Measurements from ENCODE around the gene NUP153.
"Not testable (repeated sequence)": the region's sequence is repeated elsewhere in the genome, so short reads cannot be mapped to it uniquely, and the experiment has no call there.

NUP153 gene

GRCh38 chr6:17714177-17714576 lies 7.5 kb upstream of the NUP153 start:
- Histone ChIP-seq H3K27me3 (replicated peaks; ENCODE audit: control insufficient read depth, insufficient read depth, low read length, poor library complexity, severe bottlenecking) (no peaks in the 10 kb centered on the region), H3K9me3 (ENCODE audit: control insufficient read depth, low read length) (no peaks in the 10 kb centered on the region), H3K36me3 (ENCODE audit: control insufficient read depth, insufficient read depth, low read length) (no peaks in the 10 kb centered on the region), H3K27ac (ENCODE audit: insufficient read depth, low read length, poor library complexity, severe bottlenecking) (no peak overlapping the region), H3K4me3 (ENCODE audit: insufficient read depth, low read depth, low read length, poor library complexity, severe bottlenecking) (no peak overlapping the region), H3K4me1 (ENCODE audit: control insufficient read depth, insufficient read depth, low read length, poor library complexity, severe bottlenecking) (no peaks in the 10 kb centered on the region)
- DNase-seq: no peak

GRCh38 chr6:17712576-17712975 lies 5.9 kb upstream of the NUP153 start:
- no peak overlapping the region for H3K4me3 ChIP-seq (ENCODE audit: insufficient read depth, low read depth, low read length, poor library complexity, severe bottlenecking)
- no peaks in the 10 kb centered on the region for H3K4me1 ChIP-seq (ENCODE audit: control insufficient read depth, insufficient read depth, low read length, poor library complexity, severe bottlenecking)
- H3K27ac ChIP-seq (ENCODE audit: insufficient read depth, low read length, poor library complexity, severe bottlenecking): no peak overlapping the region
- H3K27me3 ChIP-seq (replicated peaks; ENCODE audit: control insufficient read depth, insufficient read depth, low read length, poor library complexity, severe bottlenecking): no peaks in the 10 kb centered on the region
- no peak for DNase-seq
- H3K36me3 ChIP-seq (ENCODE audit: control insufficient read depth, insufficient read depth, low read length): no peaks in the 10 kb centered on the region
- H3K9me3 ChIP-seq (ENCODE audit: control insufficient read depth, low read length): no peaks in the 10 kb centered on the region

GRCh38 chr6:17710331-17710730 lies 3.6 kb upstream of the NUP153 start:
- no peak for DNase-seq
- no peak overlapping the region for H3K27ac ChIP-seq (ENCODE audit: insufficient read depth, low read length, poor library complexity, severe bottlenecking)
- H3K27me3 ChIP-seq (replicated peaks; ENCODE audit: control insufficient read depth, insufficient read depth, low read length, poor library complexity, severe bottlenecking): no peaks in the 10 kb centered on the region
- H3K9me3 ChIP-seq (ENCODE audit: control insufficient read depth, low read length): no peaks in the 10 kb centered on the region
- no peaks in the 10 kb centered on the region for H3K36me3 ChIP-seq (ENCODE audit: control insufficient read depth, insufficient read depth, low read length)
- no peak overlapping the region for H3K4me3 ChIP-seq (ENCODE audit: insufficient read depth, low read depth, low read length, poor library complexity, severe bottlenecking)
- H3K4me1 ChIP-seq (ENCODE audit: control insufficient read depth, insufficient read depth, low read length, poor library complexity, severe bottlenecking): peaks cover 5% of the 10 kb centered on the region

GRCh38 chr6:17709476-17709875 lies 2.8 kb upstream of the NUP153 start:
- no peaks in the 10 kb centered on the region for H3K36me3 ChIP-seq (ENCODE audit: control insufficient read depth, insufficient read depth, low read length)
- H3K27ac ChIP-seq (ENCODE audit: insufficient read depth, low read length, poor library complexity, severe bottlenecking): no peak overlapping the region
- no peaks in the 10 kb centered on the region for H3K27me3 ChIP-seq (replicated peaks; ENCODE audit: control insufficient read depth, insufficient read depth, low read length, poor library complexity, severe bottlenecking)
- H3K4me3 ChIP-seq (ENCODE audit: insufficient read depth, low read depth, low read length, poor library complexity, severe bottlenecking): no peak overlapping the region
- no peak for DNase-seq
- peaks cover 11% of the 10 kb centered on the region for H3K4me1 ChIP-seq (ENCODE audit: control insufficient read depth, insufficient read depth, low read length, poor library complexity, severe bottlenecking)
- no peaks in the 10 kb centered on the region for H3K9me3 ChIP-seq (ENCODE audit: control insufficient read depth, low read length)

- H3K27ac ChIP-seq (ENCODE audit: insufficient read depth, low read length, poor library complexity, severe bottlenecking); H3K9me3 ChIP-seq (ENCODE audit: control insufficient read depth, low read length); H3K27me3 ChIP-seq (replicated peaks; ENCODE audit: control insufficient read depth, insufficient read depth, low read length, poor library complexity, severe bottlenecking); H3K4me3 ChIP-seq (ENCODE audit: insufficient read depth, low read depth, low read length, poor library complexity, severe bottlenecking); H3K36me3 ChIP-seq (ENCODE audit: control insufficient read depth, insufficient read depth, low read length); DNase-seq: not testable (repeated sequence)
- peaks cover 23% of the 10 kb centered on the region for H3K4me1 ChIP-seq (ENCODE audit: control insufficient read depth, insufficient read depth, low read length, poor library complexity, severe bottlenecking)
Measured at GRCh38 chr6:17708035-17708434, 1.3 kb upstream of the NUP153 start.

- peak overlapping the region; percentile 95 for H3K4me3 ChIP-seq (ENCODE audit: insufficient read depth, low read depth, low read length, poor library complexity, severe bottlenecking)
Measured at GRCh38 chr6:17707371-17707651, 586 bp upstream of the NUP153 start.

GRCh38 chr6:17705778-17706579 lies 746 bp downstream of the NUP153 start:
- Histone ChIP-seq H3K27me3 (replicated peaks; ENCODE audit: control insufficient read depth, insufficient read depth, low read length, poor library complexity, severe bottlenecking) (no peaks in the 10 kb centered on the region), H3K4me1 (ENCODE audit: control insufficient read depth, insufficient read depth, low read length, poor library complexity, severe bottlenecking) (peaks cover 30% of the 10 kb centered on the region), H3K9me3 (ENCODE audit: control insufficient read depth, low read length) (no peaks in the 10 kb centered on the region), H3K27ac (ENCODE audit: insufficient read depth, low read length, poor library complexity, severe bottlenecking) (peak overlapping the region; percentile 100), H3K4me3 (ENCODE audit: insufficient read depth, low read depth, low read length, poor library complexity, severe bottlenecking) (peak overlapping the region; percentile 95), H3K36me3 (ENCODE audit: control insufficient read depth, insufficient read depth, low read length) (no peaks in the 10 kb centered on the region)
- DNase-seq: peak; percentile 81 to 85 (median 84)

More at GRCh38 chr6:17707371-17707651, 586 bp upstream of the NUP153 start:
- Histone ChIP-seq H3K4me1 (ENCODE audit: control insufficient read depth, insufficient read depth, low read length, poor library complexity, severe bottlenecking) (peaks cover 29% of the 10 kb centered on the region), H3K27ac (ENCODE audit: insufficient read depth, low read length, poor library complexity, severe bottlenecking) (peak overlapping the region; percentile 100), H3K27me3 (replicated peaks; ENCODE audit: control insufficient read depth, insufficient read depth, low read length, poor library complexity, severe bottlenecking) (no peaks in the 10 kb centered on the region), H3K36me3 (ENCODE audit: control insufficient read depth, insufficient read depth, low read length) (no peaks in the 10 kb centered on the region), H3K9me3 (ENCODE audit: control insufficient read depth, low read length) (no peaks in the 10 kb centered on the region)
- DNase-seq: no peak

GRCh38 chr6:17705428-17705777 lies 1.3 kb downstream of the NUP153 start:
- peaks cover 30% of the 10 kb centered on the region for H3K4me1 ChIP-seq (ENCODE audit: control insufficient read depth, insufficient read depth, low read length, poor library complexity, severe bottlenecking)
- no peaks in the 10 kb centered on the region for H3K36me3 ChIP-seq (ENCODE audit: control insufficient read depth, insufficient read depth, low read length)
- H3K4me3 ChIP-seq (ENCODE audit: insufficient read depth, low read depth, low read length, poor library complexity, severe bottlenecking): peak overlapping the region; percentile 95
- H3K9me3 ChIP-seq (ENCODE audit: control insufficient read depth, low read length): no peaks in the 10 kb centered on the region
- H3K27ac ChIP-seq (ENCODE audit: insufficient read depth, low read length, poor library complexity, severe bottlenecking): peak overlapping the region; percentile 100
- no peak for DNase-seq
- H3K27me3 ChIP-seq (replicated peaks; ENCODE audit: control insufficient read depth, insufficient read depth, low read length, poor library complexity, severe bottlenecking): no peaks in the 10 kb centered on the region

- Histone ChIP-seq H3K4me1 (ENCODE audit: control insufficient read depth, insufficient read depth, low read length, poor library complexity, severe bottlenecking) (peaks cover 30% of the 10 kb centered on the region), H3K27ac (ENCODE audit: insufficient read depth, low read length, poor library complexity, severe bottlenecking) (no peak overlapping the region), H3K27me3 (replicated peaks; ENCODE audit: control insufficient read depth, insufficient read depth, low read length, poor library complexity, severe bottlenecking) (no peaks in the 10 kb centered on the region), H3K4me3 (ENCODE audit: insufficient read depth, low read depth, low read length, poor library complexity, severe bottlenecking) (no peak overlapping the region), H3K36me3 (ENCODE audit: control insufficient read depth, insufficient read depth, low read length) (no peaks in the 10 kb centered on the region), H3K9me3 (ENCODE audit: control insufficient read depth, low read length) (no peaks in the 10 kb centered on the region)
- DNase-seq: no peak
Measured at GRCh38 chr6:17703256-17703694, 3.5 kb downstream of the NUP153 start.

- Histone ChIP-seq H3K9me3 (ENCODE audit: control insufficient read depth, low read length) (no peaks in the 10 kb centered on the region), H3K27me3 (replicated peaks; ENCODE audit: control insufficient read depth, insufficient read depth, low read length, poor library complexity, severe bottlenecking) (no peaks in the 10 kb centered on the region), H3K4me3 (ENCODE audit: insufficient read depth, low read depth, low read length, poor library complexity, severe bottlenecking) (no peak overlapping the region), H3K4me1 (ENCODE audit: control insufficient read depth, insufficient read depth, low read length, poor library complexity, severe bottlenecking) (peaks cover 24% of the 10 kb centered on the region), H3K36me3 (ENCODE audit: control insufficient read depth, insufficient read depth, low read length) (no peaks in the 10 kb centered on the region), H3K27ac (ENCODE audit: insufficient read depth, low read length, poor library complexity, severe bottlenecking) (no peak overlapping the region)
- DNase-seq: no peak
Measured at GRCh38 chr6:17700421-17701416, 6.0 kb downstream of the NUP153 start.

Measured in effector memory CD4-positive, alpha-beta T cell (primary cell).